NCI-H2196 treated with DMSO at 0.1 percent for 48 hours (cell line): ENCODE measurements around the gene SRXN1.

Experiments
- DNase-seq: peaks from one replicate; lab custom pipeline; 2025; ENCODE audit not compliant: unreplicated experiment; lab: John Stamatoyannopoulos, UW

Gene SRXN1

GRCh38 chr20:608970-609369 is 44.0 kb downstream of the SRXN1 start:
- no peak for DNase-seq

GRCh38 chr20:607476-607875 is 45.5 kb downstream of the SRXN1 start:
- no peak for DNase-seq

GRCh38 chr20:605237-605636 is 47.8 kb downstream of the SRXN1 start:
- no peak for DNase-seq

GRCh38 chr20:603116-603640 is 49.8 kb downstream of the SRXN1 start:
- no peak for DNase-seq

- no peak for DNase-seq
Observed at GRCh38 chr20:602111-602970, 50.7 kb downstream of the SRXN1 start.

- DNase-seq: no peak
Observed at GRCh38 chr20:600736-601135, 52.3 kb downstream of the SRXN1 start.

GRCh38 chr20:600141-600540 is 52.9 kb downstream of the SRXN1 start:
- no peak for DNase-seq

GRCh38 chr20:598133-598850 is 54.7 kb downstream of the SRXN1 start:
- DNase-seq: no peak

GRCh38 chr20:597560-597959 is 55.4 kb downstream of the SRXN1 start:
- DNase-seq: no peak
